ENCODE data around the gene SLIT1.
A peak's percentile ranks its signal among the peaks of the same experiment; 100 is the strongest.

SLIT1 gene

DNA sequence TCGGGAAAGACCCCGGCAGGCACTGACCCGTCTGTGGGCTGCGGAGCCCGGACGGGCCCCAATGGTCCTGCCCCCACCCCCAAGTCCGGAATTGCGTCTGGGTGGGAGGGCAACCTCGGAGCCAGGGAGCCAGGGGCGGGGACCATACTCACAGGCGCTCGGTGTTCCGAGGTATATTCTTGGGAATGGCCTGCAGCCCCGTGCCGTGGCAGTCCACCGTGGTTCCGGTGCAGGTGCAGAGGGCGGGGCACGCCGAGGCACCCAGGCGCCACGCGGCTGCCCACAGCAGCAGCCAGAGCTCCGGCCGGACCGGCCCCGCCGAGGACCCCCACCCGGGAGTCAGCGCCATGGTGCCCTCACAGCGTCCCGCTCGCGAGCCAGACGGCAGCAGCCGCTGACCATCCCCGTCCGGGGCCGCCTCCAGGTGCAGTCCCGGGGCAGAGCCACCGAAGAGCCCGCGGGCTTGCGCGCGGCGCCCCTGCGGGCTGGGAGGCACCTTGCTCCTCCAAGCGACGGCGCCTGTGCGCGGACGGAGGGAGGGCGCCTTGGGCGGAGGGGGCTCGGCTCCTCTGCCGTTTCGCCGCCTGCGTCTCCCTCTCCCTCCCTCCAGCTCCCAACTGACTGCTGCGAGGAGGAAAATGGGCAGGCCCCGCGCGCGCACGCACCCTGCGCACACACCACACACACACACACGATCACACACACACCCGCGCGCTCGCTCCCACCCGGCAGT, at the start of gene SLIT1:
Gene SLIT1, minus strand, starts transcription at position 634 of the 733 bp plus-strand sequence. Its CDS starts 285 bp downstream, at position 349.
- DNase-seq (ENCODE audit: low read depth in 2 of 2), result no peak

DNA sequence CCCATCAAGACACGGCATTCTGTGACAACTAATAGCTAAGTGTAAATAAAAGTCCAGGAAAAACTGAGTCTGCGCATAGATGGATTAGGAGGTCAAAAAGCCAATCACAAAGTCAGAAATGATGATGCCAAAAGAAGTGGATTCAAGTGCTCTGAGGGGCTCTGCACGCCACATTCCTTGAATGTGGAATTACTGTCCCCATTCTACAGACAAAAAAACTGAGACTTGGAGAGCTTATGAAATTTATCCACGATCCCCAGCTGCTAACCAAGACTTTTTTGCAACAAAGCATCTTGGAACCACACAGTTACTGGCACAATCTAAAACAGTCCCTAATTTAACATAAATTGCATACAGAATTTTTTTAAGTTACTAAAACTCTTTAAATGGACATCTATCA, 49.6 kb upstream of the SLIT1 start:
- no peak for DNase-seq (ENCODE audit: low read depth in 2 of 2)

DNA sequence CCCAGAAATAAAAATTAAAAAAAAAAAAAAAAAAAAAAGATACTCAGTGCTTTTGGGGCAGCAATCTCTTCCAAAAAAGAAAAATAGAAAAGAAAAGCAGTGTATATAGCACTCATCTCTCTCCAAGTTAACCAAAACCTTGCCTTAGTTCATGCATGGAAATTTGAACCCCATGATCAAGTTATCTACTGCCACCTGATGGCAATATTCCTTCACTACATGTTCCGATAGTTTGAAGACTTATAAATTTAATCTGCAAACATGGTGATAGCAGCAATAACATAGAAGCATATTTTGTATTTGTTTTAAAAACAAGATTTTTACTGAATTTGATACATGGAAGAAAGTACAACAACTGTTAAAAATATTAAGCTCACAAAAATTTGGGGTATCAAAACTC, 48.6 kb upstream of the SLIT1 start:
- no peak for DNase-seq (ENCODE audit: low read depth in 2 of 2)

DNA sequence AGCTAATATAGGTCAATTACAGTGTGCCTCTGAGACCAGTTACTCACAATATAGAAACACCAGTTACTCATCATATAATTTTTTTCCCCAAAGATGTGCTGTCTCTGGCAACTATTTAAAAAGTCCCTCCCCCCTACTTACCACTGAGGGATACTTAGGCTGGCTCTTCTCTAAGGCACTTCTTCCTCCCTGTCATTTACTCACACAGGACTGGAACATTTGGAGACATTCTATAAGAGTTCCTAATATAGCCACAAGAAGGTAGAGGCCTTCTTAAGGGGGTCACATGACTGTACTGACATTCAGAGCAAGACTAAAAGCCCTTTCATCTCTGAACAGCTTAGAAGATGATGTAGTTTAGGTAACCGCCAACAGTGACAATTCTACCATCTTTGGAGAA, 44.4 kb upstream of the SLIT1 start:
- DNase-seq (ENCODE audit: low read depth in 2 of 2), result no peak

DNA sequence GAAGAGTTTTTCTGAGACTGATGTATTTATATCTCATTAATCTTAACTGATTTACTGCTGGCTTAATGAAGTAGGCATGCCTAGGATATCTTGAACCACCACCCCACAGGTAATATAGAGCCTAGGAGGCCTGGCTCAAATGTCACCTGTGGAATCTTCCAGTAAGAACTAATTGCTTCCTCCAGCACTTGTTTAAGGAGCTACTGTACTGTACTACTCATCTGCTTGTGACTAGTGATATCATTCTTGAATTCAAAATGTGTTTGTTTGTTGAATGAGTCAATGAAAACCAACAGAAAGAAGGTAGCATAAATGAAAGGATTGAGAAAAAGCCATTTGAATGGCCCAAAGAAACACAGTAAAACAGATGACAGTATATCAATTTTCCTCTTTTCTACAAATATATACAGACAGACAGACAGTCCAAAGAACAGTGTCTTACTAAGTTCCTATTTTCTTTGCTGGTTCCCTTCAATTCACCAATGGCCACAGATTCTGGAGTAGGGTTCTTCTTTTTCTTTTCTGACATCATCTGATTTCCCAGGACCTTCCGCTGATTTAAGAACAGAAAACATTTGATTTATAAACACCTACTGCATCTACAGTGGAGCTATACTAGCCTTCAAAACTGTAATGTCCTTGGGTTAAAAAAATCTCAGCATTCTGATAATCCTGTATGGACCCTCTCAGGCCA, 43.7 kb upstream of the SLIT1 start:
- DNase-seq (ENCODE audit: low read depth in 2 of 2), result no peak

DNA sequence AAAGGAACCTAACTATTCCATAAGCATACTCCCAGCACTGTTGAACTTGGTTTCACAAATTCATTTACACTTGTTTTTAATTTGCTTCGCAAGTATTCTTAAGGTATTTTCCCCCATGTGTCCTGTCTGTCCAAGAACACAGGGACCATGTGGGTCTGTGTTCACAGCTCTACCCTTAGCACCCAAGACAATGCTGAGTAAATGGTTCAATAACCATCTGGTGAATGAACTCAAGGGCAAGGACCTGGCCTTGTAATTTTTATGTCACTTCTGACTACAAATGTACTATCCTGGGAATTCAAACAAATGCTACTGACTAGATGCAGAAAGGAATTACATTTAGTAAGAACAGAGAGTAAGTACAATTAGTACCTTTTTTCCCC, 43.0 kb upstream of the SLIT1 start:
- no peak for DNase-seq (ENCODE audit: low read depth in 2 of 2)

GRCh38 chr10:97228130-97228774, 42.5 kb upstream of the SLIT1 start:
- no peak for DNase-seq (ENCODE audit: low read depth in 2 of 2)

- DNase-seq (ENCODE audit: low read depth in 2 of 2), result no peak
These were observed 40.6 kb upstream of the SLIT1 start for GRCh38 chr10:97226398-97226797.

- DNase-seq (ENCODE audit: low read depth in 2 of 2), result no peak
These were observed 39.0 kb upstream of the SLIT1 start for GRCh38 chr10:97224483-97225435.

- no peak for DNase-seq (ENCODE audit: low read depth in 2 of 2)
These were observed 36.7 kb upstream of the SLIT1 start for GRCh38 chr10:97222326-97222961.

DNA sequence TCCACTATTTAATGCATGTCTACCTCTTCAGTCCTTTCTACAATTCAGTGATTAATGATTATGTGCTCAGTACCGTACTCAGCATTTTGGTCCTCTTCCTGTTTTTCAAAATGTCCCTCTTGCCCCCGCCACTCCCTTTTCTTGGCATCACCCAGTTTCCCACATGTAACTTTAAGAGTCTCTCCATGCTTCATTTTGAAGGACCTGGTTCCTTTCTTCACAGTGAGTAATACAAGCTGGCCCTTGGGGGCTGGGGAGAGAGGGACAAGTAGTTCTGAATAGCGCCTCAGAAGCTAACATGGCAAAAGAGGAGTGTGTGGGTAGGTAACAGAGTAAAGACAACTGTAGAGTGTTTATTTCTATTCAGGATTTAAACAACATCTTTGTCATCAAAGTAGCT, 34.6 kb upstream of the SLIT1 start:
- DNase-seq (ENCODE audit: low read depth in 2 of 2), result no peak

DNA sequence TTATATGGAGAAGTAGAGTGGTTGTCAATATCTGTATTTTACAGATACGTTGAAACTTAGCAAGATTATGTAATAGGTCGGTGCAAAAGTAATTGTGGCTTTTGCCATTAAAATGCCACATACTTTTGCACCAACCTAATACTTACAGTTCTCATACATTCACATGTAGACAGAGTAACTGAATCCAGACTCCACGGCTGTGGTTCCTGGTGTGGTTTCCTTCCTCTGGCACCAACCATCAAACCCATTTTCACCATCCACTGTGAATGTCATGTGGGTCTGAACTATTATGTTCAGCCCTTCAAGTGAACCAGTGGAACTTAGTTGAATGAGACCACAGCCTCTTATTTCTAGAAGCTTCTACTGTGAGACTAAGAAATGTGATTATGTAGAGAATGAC, 31.5 kb upstream of the SLIT1 start:
- no peak for DNase-seq (ENCODE audit: low read depth in 2 of 2)

- no peak for DNase-seq (ENCODE audit: low read depth in 2 of 2)
These were observed 30.0 kb upstream of the SLIT1 start for GRCh38 chr10:97215619-97216260.

DNA sequence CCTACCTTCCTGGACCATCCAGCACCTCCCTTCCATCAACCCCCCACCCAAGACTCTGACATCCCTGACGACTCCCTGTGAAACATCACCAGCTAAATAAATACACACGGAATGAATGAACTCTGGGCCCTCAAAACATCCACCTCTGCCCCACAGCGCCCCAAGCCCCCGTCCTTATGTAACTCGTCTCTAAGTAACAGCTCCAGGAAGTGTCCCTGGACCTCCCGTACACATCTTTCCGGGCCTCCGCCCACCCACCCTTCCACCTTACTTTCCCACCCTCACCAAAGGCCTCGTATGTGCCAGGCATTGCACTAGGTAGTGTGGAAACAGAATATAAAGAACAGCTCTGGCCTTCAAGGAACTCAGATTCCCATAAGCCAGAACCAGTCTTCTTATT, 27.7 kb upstream of the SLIT1 start:
- no peak for DNase-seq (ENCODE audit: low read depth in 2 of 2)

DNA sequence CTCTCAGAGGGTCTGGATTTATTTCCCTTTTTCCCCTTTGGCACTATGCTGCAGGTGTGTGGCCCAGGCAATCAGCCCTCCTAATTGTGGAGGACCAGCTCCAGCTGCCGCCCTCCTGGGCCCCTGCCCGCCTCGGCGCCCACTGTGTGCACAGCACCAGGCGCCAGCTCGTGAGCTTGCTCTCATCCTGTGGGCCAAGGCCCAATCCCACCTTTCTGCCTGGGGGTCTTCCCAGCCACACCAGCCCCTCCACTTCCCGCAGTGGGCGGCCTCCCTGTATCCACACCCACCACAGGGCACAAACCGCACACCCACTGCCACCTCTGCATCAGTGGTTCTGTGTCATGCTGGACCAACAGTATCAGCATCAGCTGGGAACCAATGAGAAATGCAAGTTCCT, 25.5 kb upstream of the SLIT1 start:
- DNase-seq (ENCODE audit: low read depth in 2 of 2), result no peak

DNA sequence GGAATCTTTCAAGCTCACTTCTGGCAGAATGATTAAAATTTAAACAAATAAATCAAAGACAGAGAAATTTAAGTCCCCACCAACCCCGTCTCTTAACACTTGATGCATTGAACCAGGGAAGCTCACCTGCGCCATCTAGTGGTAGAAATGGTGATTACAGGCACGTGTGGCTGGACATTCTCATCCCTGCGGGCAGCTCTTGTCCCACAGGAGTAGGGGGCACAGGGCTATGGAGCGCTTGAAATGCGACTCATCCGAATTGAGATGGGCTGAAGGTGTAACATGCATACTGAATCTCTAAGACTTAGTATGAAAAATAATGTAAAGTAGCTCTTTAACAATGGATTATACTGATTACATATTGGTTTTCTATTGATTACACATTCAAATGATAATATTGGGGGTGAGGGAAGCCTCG, 24.8 kb upstream of the SLIT1 start:
- DNase-seq (ENCODE audit: low read depth in 2 of 2), result peak; percentile 40 to 65

DNA sequence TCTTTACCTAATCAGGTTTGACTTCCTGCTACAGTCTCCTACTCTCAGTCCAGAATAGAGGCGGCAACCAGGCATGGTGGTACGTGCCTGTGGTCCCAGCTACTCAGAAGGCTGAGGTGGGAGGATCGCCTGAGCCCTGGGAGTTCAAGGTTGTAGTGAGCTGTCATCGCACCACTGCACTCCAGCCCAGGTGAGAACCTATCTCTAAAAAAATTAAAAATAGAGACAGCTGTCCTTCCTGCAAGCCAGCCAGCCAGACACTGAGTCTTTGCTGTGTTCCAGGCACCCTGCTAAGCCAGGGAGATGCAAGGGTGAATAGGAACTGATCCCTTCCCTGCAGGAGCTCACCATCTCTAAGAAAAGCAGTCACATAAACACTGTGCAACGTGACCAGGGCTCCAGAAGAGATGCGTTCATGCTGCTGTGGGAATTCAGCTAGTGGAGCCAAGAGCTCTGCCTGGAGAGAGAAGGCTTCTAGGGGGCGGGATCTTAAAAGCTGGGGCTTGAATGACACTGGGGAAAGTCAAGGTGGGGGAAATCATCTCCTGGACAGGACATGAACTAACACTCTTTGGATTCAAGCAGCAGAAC, 22.1 kb upstream of the SLIT1 start:
- no peak for DNase-seq (ENCODE audit: low read depth in 2 of 2)

- DNase-seq (ENCODE audit: low read depth in 2 of 2), result no peak
These were observed 21.4 kb upstream of the SLIT1 start for GRCh38 chr10:97207131-97207530.

GRCh38 chr10:97204826-97205679, 19.3 kb upstream of the SLIT1 start:
- no peak for DNase-seq (ENCODE audit: low read depth in 2 of 2)

DNA sequence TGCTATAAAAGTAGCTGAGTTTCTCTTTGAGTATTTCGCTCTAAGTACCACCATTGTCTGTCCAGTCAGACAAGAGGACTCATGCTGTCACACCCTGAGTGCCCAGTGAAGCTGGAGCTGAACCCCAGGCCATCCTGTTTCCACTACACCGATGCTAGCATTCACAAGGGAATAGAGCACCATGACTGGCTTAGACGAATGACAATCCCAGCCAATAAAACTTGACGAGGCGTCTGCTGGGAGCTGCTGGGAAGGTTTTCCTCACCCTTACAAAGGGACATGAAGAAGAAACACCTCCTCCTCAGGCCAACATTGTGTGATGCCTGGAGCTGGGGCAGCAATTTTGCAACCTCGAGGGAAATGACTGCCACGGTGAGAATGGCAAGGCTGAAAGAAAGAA, 17.5 kb upstream of the SLIT1 start:
- DNase-seq (ENCODE audit: low read depth in 2 of 2), result no peak
